GM13977 (cell line): ENCODE results near the gene RAB3IL1.

Experiments
- DNase-seq: peaks from one replicate; pipeline ENCODE4 v3.0.0; 2012; ENCODE audit warnings: low spot score
- CTCF ChIP-seq: IDR thresholded peaks from 2 replicates; pipeline ENCODE4 v1.5.1; 2012; ENCODE audit warnings: mild to moderate bottlenecking, control low read depth; ENCODE audit not compliant: insufficient read depth; ENCODE audit errors: extremely low read depth, missing control alignments
- in situ Hi-C: fragments of 300-500 bp; cut with MboI; formaldehyde crosslinking; loops from one replicate; pipeline ENCODE4 v1.12.0; 2022; ENCODE audit warnings: low sequenced_read_pairs, low pct_unique_long_range_greater_than_20kb, mixed read lengths, inconsistent platforms; ENCODE audit not compliant: unreplicated experiment

The RAB3IL1 gene

GRCh38 chr11:61854206-61854895, 63.0 kb downstream of the RAB3IL1 start:
- TF ChIP-seq CTCF, result no peak
- no peak for DNase-seq
- in situ Hi-C loops, result no loop called here

GRCh38 chr11:61853698-61854169, 63.6 kb downstream of the RAB3IL1 start:
- DNase-seq, result no peak
- TF ChIP-seq CTCF, result no peak
- in situ Hi-C loops, result no loop called here

- TF ChIP-seq CTCF, result no peak
- DNase-seq, result no peak
- in situ Hi-C loops, result no loop called here
Observed at GRCh38 chr11:61851900-61852295, 65.5 kb downstream of the RAB3IL1 start.

GRCh38 chr11:61851113-61851899, 66.1 kb downstream of the RAB3IL1 start:
- DNase-seq, result no peak
- no peak for TF ChIP-seq CTCF
- in situ Hi-C loops, result no loop called here

- no peak for DNase-seq
- in situ Hi-C loops, result no loop called here
- no peak for TF ChIP-seq CTCF
Observed at GRCh38 chr11:61850687-61851086, 66.7 kb downstream of the RAB3IL1 start.

- DNase-seq, result no peak
- in situ Hi-C loops, result no loop called here
Observed at GRCh38 chr11:61848631-61849030, 68.7 kb downstream of the RAB3IL1 start.

More at GRCh38 chr11:61848631-61849030, 68.7 kb downstream of the RAB3IL1 start:
- no peak for TF ChIP-seq CTCF
